Gastrocnemius medialis (tissue), 4 donors: Measurements from ENCODE around the gene RPL3.

Experiments used
- POLR2A ChIP-seq, 2 donors: fragments of 450-650 bp; IDR thresholded peaks; one replicate each; pipeline ENCODE4 v1.6.1; 2017; ENCODE audit warnings: antibody characterized with exemption in 2 of 2, mild to moderate bottlenecking in 2 of 2, moderate library complexity in 2 of 2
- TF ChIP-seq, protein P1 (sequence below), 5 experiments: fragments of 450-650 bp in 3 of 5; fragments of 200-600 bp in 2 of 5; sonication (generic) in 2 of 5; IDR thresholded peaks in 4 of 5; conservative IDR thresholded peaks in 1 of 5; 1 replicate in 4 of 5; 2 replicates in 1 of 5; pipeline ENCODE4 v1.5.1; 2016 to 2019; ENCODE audit warnings: antibody characterized with exemption in 5 of 5, mild to moderate bottlenecking in 3 of 5, moderate library complexity in 3 of 5

DNA sequence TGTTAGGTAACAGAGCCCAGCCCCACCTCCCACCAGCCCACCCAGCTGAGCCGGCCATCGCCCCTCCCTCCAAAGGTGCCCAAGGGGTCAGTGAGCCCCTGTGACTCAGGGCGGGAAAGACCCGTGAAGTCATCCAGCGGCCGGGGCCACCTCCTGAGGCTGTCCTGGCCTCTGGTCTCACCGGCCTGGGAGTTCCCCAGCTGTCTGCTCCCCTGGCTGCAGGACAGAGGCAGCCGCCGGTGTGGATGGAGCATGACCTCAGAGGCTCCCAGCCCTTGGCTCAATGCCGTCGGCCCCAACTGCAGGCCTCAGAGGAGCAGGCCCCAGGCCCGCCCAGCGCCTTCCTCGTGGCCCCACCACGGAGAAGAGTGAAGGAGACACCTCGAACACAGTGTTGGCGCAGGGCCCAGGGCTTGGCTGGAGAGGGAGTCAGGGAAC is 28.7 kb downstream of the RPL3 start:
- TF ChIP-seq, protein P1, sequence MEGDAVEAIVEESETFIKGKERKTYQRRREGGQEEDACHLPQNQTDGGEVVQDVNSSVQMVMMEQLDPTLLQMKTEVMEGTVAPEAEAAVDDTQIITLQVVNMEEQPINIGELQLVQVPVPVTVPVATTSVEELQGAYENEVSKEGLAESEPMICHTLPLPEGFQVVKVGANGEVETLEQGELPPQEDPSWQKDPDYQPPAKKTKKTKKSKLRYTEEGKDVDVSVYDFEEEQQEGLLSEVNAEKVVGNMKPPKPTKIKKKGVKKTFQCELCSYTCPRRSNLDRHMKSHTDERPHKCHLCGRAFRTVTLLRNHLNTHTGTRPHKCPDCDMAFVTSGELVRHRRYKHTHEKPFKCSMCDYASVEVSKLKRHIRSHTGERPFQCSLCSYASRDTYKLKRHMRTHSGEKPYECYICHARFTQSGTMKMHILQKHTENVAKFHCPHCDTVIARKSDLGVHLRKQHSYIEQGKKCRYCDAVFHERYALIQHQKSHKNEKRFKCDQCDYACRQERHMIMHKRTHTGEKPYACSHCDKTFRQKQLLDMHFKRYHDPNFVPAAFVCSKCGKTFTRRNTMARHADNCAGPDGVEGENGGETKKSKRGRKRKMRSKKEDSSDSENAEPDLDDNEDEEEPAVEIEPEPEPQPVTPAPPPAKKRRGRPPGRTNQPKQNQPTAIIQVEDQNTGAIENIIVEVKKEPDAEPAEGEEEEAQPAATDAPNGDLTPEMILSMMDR (IDR thresholded peaks at IDR 0.05 in 4 of 5, conservative IDR thresholded peaks at IDR 0.05 in 1 of 5), result no peak
- TF ChIP-seq POLR2A (IDR thresholded peaks at IDR 0.05), result no peak
